Cortex of kidney (tissue), 1 donor: Measurements from ENCODE around the gene ISCU.
"Not testable (repeated sequence)": the region's sequence is repeated elsewhere in the genome, so short reads cannot be mapped to it uniquely, and the experiment has no call there.

Experiments
- DNase-seq: peaks from one replicate; lab custom pipeline; 2025; lab: John Stamatoyannopoulos, UW

ISCU gene

DNA sequence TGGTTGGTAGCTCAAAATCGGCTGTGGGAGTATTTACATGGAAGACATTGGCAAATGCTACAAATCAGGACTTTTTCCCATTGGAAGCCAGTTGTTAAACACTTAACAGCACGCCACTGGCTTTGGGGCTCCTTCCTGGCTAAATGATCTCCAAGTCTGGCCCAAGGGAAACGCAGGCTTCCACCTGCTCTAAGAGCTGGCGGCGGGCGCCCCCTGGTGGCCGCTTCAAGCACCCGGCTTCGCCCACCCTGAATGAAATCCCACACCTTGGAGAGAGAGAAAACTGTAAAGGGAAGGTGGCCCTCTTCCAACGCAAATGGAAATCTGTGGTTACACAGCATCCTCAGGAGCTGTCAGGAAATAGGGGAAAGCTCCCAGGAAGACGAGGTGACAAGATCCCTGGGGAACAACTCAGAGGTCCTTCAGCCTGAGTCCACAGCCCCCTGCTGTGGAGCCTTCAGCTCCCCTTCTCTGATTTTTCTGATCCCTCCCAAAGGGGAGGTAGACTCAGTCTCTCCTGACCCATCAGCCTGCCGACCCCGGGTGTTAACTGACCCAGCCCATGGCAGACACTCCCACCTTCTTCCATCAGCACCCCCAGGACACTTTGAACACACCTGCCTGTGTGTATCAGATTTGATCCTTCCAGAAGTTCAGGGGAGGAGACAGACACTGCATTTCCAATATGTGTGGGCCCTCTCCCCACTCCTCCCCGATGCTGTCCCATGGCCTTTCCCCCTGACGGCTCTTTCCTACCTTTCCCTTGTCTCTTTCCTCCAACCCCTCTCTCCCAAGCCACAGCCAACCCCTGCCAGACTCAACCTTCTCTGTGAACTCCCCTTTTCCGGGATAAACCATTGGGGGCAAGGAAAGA lies 55.9 kb downstream of the ISCU start:
- no peak for DNase-seq

DNA sequence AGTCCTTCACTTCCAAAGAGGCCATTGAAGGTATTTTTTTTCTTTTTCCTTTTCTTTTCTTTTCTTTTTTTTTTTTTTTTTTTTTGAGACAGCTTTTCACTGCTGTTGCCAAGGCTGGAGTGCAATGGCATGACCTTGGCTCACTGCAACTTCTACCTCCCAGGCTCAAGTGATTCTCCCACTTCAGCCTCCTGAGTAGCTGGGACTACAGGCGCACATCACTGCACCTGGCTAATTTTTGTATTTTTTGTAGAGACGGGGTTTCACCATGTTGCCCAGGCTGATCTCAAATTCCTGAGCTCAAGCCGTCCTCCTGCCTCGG lies 56.5 kb downstream of the ISCU start:
- not testable (repeated sequence) for DNase-seq
